Heart right ventricle (tissue), 16 donors: ENCODE measurements around the gene PLK2. TPM values are rescaled to one million over a fixed set of nuclear protein-coding genes. Genes with fewer than 3 reads are reported as not detected.

Experiments
- ATAC-seq, 8 donors: fragments of 200-7000 bp; cut with Tn5 transposase; one replicate each; pipeline ENCODE4 v1.9.1; 2020; ENCODE audit warnings: mild to moderate bottlenecking in 8 of 8, moderate library complexity in 8 of 8, moderate number of reproducible peaks in 1 of 8
- DNase-seq, 2 donors: peaks; one replicate each; pipeline ENCODE4 v3.0.0-alpha.2; 2020
- H3K27ac ChIP-seq, 10 donors: fragments of 200-600 bp; sonication (generic) in 2 of 10; one replicate each; pipeline versions ENCODE4 v1.5.0 to v1.8.0; 2020 to 2022; ENCODE audit warnings: mild to moderate bottlenecking in 3 of 10
- H3K27me3 ChIP-seq, 7 donors: fragments of 200-600 bp; one replicate each; pipeline ENCODE4 v1.8.0; 2021 to 2022; ENCODE audit warnings: mild to moderate bottlenecking in 2 of 7
- H3K36me3 ChIP-seq, 9 donors: fragments of 200-600 bp; sonication (generic) in 1 of 9; one replicate each; pipeline versions ENCODE4 v1.5.0 to v1.8.0; 2020 to 2022; ENCODE audit warnings: mild to moderate bottlenecking in 2 of 9
- H3K4me1 ChIP-seq, 9 donors: fragments of 200-600 bp; sonication (generic) in 1 of 9; one replicate each; pipeline versions ENCODE4 v1.5.0 to v1.8.0; 2020 to 2022; ENCODE audit warnings: mild to moderate bottlenecking in 4 of 9
- H3K4me3 ChIP-seq, 10 donors: fragments of 200-600 bp; sonication (generic) in 2 of 10; one replicate each; pipeline versions ENCODE4 v1.5.0 to v1.8.0; 2020 to 2022; ENCODE audit warnings: mild to moderate bottlenecking in 7 of 10, moderate library complexity in 2 of 10
- H3K9me3 ChIP-seq, 11 donors: fragments of 200-600 bp in 10 of 11; sonication (generic) in 2 of 11; one replicate each; pipeline versions ENCODE4 v1.5.0 to v1.8.0; 2013 to 2022; ENCODE audit warnings: mild to moderate bottlenecking in 2 of 11, control low read depth in 1 of 11, moderate library complexity in 1 of 11
- CTCF ChIP-seq, 9 donors: fragments of 200-600 bp; sonication (generic) in 2 of 9; IDR thresholded peaks; one replicate each; pipeline versions ENCODE4 v1.5.0 to v1.8.0; 2021 to 2022; ENCODE audit warnings: antibody characterized with exemption in 9 of 9, mild to moderate bottlenecking in 5 of 9, moderate library complexity in 1 of 9
- WGBS, 2 donors: extraction: QIAGEN DNeasy Blood & Tissue Kit; methylation state at CpG; one replicate each; pipeline ENCODE4 v1.1.7; 2013; ENCODE audit warnings: inconsistent platforms in 1 of 2; 5-methylcytosine and 5-hydroxymethylcytosine counted together
- intact Hi-C, 10 donors: fragments of 100-400 bp; cut with DNase I; formaldehyde crosslinking; loops; one replicate each; pipeline versions ENCODE4 v1.11.1 to v1.14.2; 2022
- polyA plus RNA-seq, 2 donors: library from polyadenylated mRNA; stranded (reverse); fragments of 200-250 nt; gene quantifications; one replicate each; pipeline ENCODE4 v1.2.3, GENCODE V29; 2013
- total RNA-seq, 10 donors: library from RNA; stranded (reverse); fragmentation: NEBNext Ultra II Directional in 3 of 10; extraction: Animal tissue kit (Norgen Biotek cat#: 25700) in 3 of 10; gene quantifications; one replicate each; pipeline versions ENCODE4 v1.2.1 to v1.2.4, GENCODE V29; 2021 to 2023
- donor health status: Arrhythmogenic right ventricular cardiomyopathy.
- donor health status: ischemic (EF 13 %, LVEDD 7.1; RV severe dilation, severe dysfunction).
- donor health status: healthy with polysubstance abuse.
- donor health status: DM: no; HTN: yes; CAD: no.
- donor health status: DM: no; HTN: no; CAD: no.
- donor health status: ischemic (EF 25% LVEDD 6.9; RV normal size, moderate dysfunction).
- donor health status: ischemic (EF 25% LVEDD 5.7; RV mildly dilated, moderate dysfunction).
- donor health status: healthy.
- donor health status: DM: yes; HTN: yes; CAD: no.
- donor health status: Ischemic cardiomyopathy.
- donor health status: ischemic (EF 35%, LVEDD 5.7; RV mildly dilated, moderate dysfunction).
- donor health status: nonischemic (EF 11% LVEDD 7.7; RV severe dilation, severe dysfunction).
- donor health status: DM: yes; HTN: yes; CAD: no.
- donor health status: PGD.
- donor health status: ischemic (EF 29% LVEDD 5.4; RV normal size, mild dysfunction).
- donor health status: nonischemic (EF 23%, LVEDD 6.1; RV moderate dilation, normal function).

Gene PLK2
- total and polyA plus RNA-seq, 12 donors, result 11.5 to 174 (median 102) TPM

GRCh38 chr5:58407042-58407719 lies 52.7 kb downstream of the PLK2 start:
- ATAC-seq (no peak), DNase-seq (no peak)
- Histone ChIP-seq H3K4me1 (peaks cover 0 to 17% (median 4%) of the 10 kb centered on the region in 9 donors), H3K36me3 (no peaks in the 10 kb centered on the region), H3K4me3 (no peak overlapping the region), H3K9me3 (no peaks in the 10 kb centered on the region), H3K27me3 (no peaks in the 10 kb centered on the region), H3K27ac (no peak overlapping the region)
- intact Hi-C loops, result loop anchor here in 1 of 10 donors (2.0 kb wide), 1 partner anchor 38 kb away; no protein-coding TSS in a partner anchor
- 88 to 90% methylated on average over 1 of the region's 1 CpG for WGBS, 2 donors
- no peak for TF ChIP-seq CTCF (IDR thresholded peaks at IDR 0.05)

DNA sequence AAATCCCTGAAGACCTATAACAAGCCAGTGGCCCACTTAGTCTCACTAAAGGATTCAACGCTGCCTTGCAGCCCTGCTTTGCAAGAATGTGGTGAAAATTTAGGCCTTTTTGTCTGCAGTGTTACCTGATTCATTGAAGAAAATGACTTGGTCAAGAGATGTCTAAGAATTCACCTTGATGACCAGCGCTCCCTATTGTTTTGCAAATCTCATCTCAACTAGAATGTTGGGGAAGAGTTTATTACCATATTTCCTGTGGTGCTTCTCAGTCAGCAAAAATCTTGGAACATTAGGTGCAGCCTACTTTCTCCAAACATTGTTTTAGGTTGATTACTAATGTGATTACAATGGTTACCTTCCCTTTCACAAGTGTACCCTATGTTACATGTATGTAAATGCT lies 53.5 kb downstream of the PLK2 start:
- no peak for ATAC-seq
- intact Hi-C loops, result loop anchor here in 1 of 10 donors (2.0 kb wide), 1 partner anchor 38 kb away; no protein-coding TSS in a partner anchor

DNA sequence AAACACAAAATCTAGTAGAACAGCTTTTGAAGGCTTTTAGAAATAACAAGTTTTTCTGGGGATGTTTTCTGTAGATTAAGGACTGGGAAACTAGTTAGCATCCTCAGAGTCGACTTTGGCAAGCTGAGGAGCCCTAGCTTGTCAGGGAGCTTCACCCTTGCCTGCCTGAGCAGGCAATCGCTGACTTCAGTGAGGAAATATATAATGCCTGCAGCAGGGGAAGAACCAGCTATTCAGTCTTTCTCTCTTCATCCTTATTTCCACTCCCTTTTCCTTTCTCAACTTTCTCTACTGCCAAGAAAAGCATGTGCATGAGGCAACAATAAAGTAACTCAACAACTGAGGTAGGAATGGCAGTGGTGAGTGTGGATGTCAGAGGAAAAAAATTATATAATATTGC lies 54.7 kb downstream of the PLK2 start:
- H3K4me1 ChIP-seq, result peaks cover 0 to 8% (median 3%) of the 10 kb centered on the region in 9 donors
- no peak overlapping the region for H3K4me3 ChIP-seq
- no peaks in the 10 kb centered on the region for H3K27me3 ChIP-seq
- no peaks in the 10 kb centered on the region for H3K9me3 ChIP-seq
- intact Hi-C loops, result no loop called here
- no peak for DNase-seq
- TF ChIP-seq CTCF (IDR thresholded peaks at IDR 0.05), result no peak
- no peak for ATAC-seq
- WGBS, 2 donors, result 43 to 48% methylated on average over 2 of the region's 2 CpGs
- H3K27ac ChIP-seq, result no peak overlapping the region
- H3K36me3 ChIP-seq, result no peaks in the 10 kb centered on the region

More for the DNA sequence above, 53.5 kb downstream of the PLK2 start:
- H3K4me1 ChIP-seq, result peaks cover 0 to 15% (median 4%) of the 10 kb centered on the region in 9 donors
- H3K27me3 ChIP-seq, result no peaks in the 10 kb centered on the region
- H3K9me3 ChIP-seq, result no peaks in the 10 kb centered on the region
- TF ChIP-seq CTCF (IDR thresholded peaks at IDR 0.05), result no peak
- DNase-seq, result no peak
- H3K27ac ChIP-seq, result no peak overlapping the region
- H3K4me3 ChIP-seq, result no peak overlapping the region
- WGBS, 2 donors, result 90 to 93% methylated on average over 2 of the region's 2 CpGs
- no peaks in the 10 kb centered on the region for H3K36me3 ChIP-seq

DNA sequence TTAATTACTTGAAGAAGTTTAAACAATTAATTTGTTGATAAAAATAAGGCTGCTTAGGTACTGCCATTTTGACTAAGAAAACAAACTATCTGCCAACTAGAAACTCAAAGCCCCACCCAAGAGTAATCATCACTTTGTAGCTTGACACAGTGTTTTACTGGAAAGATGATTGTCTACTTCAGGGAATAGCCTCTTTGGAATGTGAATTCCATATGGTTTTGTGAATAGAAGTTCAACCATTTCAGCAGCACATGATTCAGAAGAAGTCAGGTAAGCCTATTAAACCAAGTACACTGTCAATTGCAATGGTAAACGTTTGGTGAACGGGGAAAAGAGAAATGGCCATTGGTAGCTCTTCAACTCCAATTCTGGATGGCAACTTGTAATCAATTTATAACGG lies 55.2 kb downstream of the PLK2 start:
- WGBS, 2 donors, result 84 to 87% methylated on average over 3 of the region's 3 CpGs
- no peak for TF ChIP-seq CTCF (IDR thresholded peaks at IDR 0.05)
- H3K9me3 ChIP-seq, result no peaks in the 10 kb centered on the region
- H3K4me3 ChIP-seq, result no peak overlapping the region
- no peaks in the 10 kb centered on the region for H3K27me3 ChIP-seq
- no peak overlapping the region for H3K27ac ChIP-seq
- intact Hi-C loops, result no loop called here
- ATAC-seq (no peak), DNase-seq (no peak)
- H3K36me3 ChIP-seq, result no peaks in the 10 kb centered on the region
- H3K4me1 ChIP-seq, result peaks cover 0 to 6% (median 0%) of the 10 kb centered on the region in 9 donors

Other genes with a start within 250 kb of the PLK2 start
- 1 to 10 TPM in 2 of 10 donors, under 1 TPM in 7, not detected in 1; 0.08 to 1.7 (median 0.30) TPM for gene GAPT, start 31.3 kb upstream of the PLK2 start, total RNA-seq
- gene GAPT, start 31.3 kb upstream of the PLK2 start, polyA plus RNA-seq, result under 1 TPM; 0.20 to 0.22 TPM
- 1 to 10 TPM in 1 of 10 donors, under 1 TPM in 9; 0.08 to 4.9 (median 0.37) TPM for gene RAB3C, start 123.0 kb upstream of the PLK2 start, total RNA-seq
- gene RAB3C, start 123.0 kb upstream of the PLK2 start, polyA plus RNA-seq, result 1 to 10 TPM in 1 of 2 donors, under 1 TPM in 1; 0.22 to 1.4 TPM